NCI-H1417 (cell line): ENCODE results near the gene DHX34.

Source experiments
- DNase-seq, 3 experiments: peaks; one replicate each; lab custom pipeline; 2025; lab: John Stamatoyannopoulos, UW

The DHX34 gene

DNA sequence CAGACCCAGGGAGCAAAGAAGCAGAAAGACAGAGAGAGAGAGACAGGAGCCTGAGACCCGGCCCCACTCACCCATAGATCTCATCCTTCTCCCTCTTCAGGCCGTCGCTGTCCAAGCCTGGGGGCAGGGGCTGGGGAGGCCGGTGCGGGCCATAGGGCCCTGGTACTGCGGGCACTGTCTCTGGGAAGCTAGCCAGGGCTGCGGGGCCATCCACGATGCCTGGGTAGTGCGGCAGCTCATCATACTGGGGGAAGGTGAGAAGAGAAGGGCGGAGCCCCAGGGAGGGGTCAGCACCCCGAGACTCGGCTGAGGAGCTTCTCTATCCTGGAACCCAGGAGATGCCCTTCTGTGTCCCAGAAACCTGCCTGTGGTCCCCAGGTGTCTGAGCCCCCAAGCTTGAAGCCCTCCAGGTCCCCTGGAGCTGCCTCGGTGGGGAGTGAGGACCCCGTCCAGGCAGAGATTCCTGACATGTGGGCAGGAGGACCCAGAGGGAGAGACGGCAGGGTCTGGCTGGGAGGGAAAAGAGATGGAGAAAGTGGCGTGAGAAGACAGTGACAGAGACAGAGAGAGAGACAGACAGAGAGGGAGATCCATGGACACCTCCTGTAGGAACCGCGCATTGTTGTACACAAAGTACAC is 68.1 kb downstream of the DHX34 start:
- no peak for DNase-seq

- DNase-seq, result peak in 1 of 3 experiments; percentile 5
Measured at GRCh38 chr19:47417746-47418691, 68.9 kb downstream of the DHX34 start.

DNA sequence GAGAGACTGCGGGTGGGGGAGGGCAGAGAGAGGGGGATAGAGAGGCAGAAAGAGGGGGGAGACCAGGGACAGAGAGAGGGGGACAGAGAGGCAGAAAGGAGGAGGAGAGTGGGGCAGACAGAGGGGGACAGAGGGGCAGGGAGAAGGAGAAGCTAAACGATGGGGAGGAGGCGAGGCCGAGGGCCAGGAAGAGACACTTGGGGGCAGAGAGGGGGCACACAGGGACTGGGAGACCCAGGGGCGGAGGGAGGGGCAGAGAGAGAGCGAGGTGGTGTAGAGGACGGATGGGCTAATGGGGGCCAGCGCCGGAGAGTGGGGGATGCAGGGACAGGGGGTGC is 69.5 kb downstream of the DHX34 start:
- peak in 2 of 3 experiments; percentile 49 to 51 for DNase-seq

- peak in 2 of 3 experiments; percentile 49 to 51 for DNase-seq
Measured at GRCh38 chr19:47419030-47419783, 70.1 kb downstream of the DHX34 start, which contains the start of gene MEIS3. TSS of gene MEIS3 (minus strand) at chr19:47419527. CDS start at chr19:47419081, 446 bp downstream.

GRCh38 chr19:47419789-47420188 is 70.7 kb downstream of the DHX34 start:
- no peak for DNase-seq

DNA sequence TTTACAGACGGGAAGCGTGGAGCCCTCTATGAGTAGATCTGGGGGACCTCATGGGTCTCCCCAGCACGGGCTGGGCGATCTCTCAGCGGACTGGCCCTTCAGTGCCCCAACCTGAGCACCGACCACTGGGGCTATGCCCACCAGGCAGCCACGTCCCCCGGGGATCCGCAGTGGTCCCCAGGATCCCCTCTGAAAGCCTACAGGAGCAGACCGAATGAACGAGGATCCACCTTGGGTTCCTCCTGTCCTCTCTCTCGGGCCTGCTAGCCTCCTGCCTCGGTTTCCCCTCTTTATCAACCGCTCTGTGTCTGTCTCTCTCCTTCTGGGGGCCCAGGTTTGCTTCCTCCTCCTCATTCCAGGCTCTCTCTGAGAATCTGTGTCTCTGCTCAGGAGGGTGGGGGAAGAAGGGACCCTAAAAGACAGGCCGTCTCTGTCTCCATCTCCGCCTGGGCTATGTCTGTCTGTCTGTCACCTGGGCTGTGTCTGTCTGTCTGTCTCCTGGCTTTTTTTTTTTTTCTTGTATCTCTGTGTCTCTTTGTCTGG is 72.2 kb downstream of the DHX34 start:
- no peak for DNase-seq

GRCh38 chr19:47421844-47422395 is 72.8 kb downstream of the DHX34 start:
- peak in 2 of 3 experiments; percentile 64 to 83 for DNase-seq

- DNase-seq, result no peak
Measured at GRCh38 chr19:47422417-47423163, 73.5 kb downstream of the DHX34 start.

DNA sequence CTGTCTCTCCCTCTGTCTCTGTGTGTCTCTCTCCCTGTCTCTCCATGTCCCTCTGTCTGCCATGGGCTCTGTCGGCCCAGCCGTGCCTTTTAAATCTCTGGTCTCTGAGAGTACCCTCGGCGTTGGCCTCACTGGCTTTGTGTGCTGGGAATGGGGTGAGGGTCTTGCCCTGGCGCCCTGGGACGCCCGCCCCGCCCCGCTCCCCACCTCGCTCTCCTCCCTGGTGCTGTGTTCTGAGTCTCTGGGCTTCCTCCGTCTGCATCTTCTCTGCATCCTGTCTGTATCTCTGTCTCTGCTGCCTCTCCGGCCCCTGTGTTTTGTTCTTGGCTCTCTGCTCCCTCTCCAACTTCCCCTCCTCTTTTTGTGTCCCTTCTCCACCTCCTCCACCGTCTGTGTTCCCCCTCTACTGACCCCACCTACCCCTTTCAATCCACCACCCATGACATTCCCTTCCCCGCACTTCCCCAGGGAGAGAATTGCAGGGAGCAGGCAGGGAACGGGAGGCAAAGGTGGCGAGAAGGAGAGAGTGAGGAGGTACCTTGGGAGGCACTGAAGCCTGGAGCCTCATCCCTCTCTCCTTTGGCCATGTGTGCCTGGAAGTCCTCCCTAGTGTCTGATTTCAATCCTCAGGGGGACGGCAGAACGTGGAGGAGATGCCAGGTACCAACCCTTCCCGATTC is 74.2 kb downstream of the DHX34 start:
- no peak for DNase-seq

GRCh38 chr19:47427241-47428176 is 78.4 kb downstream of the DHX34 start:
- peak; percentile 62 to 89 (median 71) for DNase-seq

DNA sequence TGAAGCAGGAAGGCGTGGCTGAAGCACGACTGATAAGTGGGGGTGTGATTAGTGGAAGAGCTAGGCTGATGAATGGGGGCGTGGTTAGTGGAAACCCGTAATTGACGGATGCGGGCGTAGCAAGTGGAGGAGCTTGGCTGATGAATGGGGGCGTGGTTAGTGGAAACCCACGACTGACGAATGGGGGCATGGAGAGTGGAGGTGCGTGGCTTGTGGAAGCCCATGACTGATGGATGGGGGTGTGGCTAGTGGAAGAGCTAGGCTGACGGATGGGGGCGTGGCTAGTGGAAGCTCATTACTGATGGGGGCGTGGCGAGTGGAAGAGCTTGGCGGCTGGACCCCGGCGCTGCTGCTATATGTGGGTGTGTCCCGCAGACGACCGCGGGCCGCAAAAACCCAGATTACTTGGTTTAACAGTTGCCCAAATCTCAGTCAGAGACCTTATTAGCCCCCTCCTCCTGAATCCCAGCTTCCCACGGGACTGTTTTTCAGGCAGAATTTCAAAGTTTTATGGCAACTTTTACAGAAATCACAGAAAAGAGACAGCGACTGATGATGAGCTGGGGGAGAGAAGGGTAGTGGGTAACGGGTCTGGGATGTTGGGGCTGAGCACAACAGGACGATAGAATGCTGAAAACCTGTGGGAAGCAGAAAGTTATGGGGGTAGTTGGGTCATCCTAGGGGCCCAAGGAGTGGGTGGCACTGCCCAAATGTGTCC is 79.2 kb downstream of the DHX34 start:
- peak; percentile 94 to 99 (median 97) for DNase-seq

DNA sequence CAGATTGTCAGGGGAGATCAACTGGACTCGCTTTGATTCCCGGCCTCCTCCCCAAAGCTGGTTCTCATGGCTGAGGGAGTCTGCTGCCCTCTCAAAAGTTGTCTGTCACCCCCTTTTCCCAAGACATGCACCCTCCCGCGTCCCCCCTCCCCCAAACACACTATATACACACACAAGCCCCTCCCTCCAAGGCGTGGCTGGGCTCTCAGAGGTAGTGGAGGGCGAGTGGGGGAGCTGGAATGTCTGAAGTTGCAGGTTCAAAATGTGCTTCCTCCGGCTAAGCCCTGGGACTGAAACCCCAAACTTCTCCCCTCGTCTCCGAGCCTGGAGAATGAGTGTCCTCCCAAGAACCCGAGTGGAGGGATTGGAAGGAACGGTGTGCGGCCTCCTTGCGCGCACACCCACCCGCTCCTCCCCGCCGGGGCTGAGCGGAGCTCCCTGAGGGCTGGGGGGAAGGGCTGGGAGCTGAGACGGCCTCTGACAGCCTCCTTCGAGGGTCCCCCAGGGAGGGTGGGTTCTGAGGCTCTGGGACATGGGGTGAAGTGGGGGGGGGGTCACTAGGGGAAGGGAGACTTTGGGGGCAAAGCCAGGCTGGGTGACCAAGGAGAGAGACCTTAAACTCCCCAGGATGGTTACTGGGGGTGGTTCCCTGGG is 80.2 kb downstream of the DHX34 start:
- DNase-seq, result no peak

DNA sequence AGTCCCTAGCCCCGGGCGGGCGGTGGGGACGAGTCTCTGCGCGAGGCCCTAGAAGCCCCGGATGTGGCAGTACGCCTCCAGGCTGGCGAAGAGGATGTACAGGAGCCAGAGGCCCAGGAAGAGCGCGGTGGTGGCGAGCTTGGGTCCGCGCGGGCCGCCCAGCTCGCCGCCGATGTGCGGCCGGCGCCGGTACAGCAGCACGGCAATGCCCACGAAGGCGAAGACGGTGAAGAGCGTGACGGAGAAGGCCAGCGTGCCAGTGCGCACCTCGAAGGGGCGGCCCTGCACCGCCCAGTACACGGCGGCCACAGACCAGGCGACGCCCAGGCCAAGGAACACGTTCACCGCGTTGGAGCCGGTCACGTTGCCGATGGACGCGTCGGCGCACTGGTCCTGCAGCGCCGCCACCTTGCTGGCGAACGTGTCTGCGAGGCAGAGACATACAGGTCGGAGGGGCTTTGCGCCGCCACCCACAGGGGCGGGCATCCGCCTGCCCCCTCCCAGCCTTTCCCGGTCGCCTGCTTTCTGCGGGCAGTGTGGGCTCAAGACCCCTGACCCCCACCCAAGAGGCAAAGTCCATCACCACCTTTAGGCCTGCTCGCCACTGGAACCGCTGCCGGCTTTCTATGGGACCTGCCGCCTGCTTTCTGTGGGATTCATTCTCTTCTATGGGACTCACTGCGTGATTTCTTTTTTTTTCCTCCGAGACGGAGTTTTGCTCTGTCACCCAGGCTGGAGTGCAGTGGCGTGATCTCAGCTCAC is 81.1 kb downstream of the DHX34 start:
- DNase-seq, result no peak

GRCh38 chr19:47432091-47432490 is 83.0 kb downstream of the DHX34 start:
- no peak for DNase-seq
